Ovary (tissue), 3 donors: ENCODE results near the gene TMEM184A.

ENCODE experiments used
- CTCF ChIP-seq, 3 donors: fragments of 450-650 bp in 2 of 3; fragments of 200-600 bp in 1 of 3; IDR thresholded peaks; one replicate each; pipeline versions ENCODE4 v1.5.1 to v1.8.0; 2016 to 2022; ENCODE audit warnings: antibody characterized with exemption in 3 of 3, mild to moderate bottlenecking in 1 of 3
- POLR2A ChIP-seq: fragments of 450-650 bp; IDR thresholded peaks from one replicate; pipeline ENCODE4 v1.6.1; 2017; ENCODE audit warnings: antibody characterized with exemption, mild to moderate bottlenecking, moderate library complexity
- donor health status: DM: no; HTN: no; CAD: no.

- no peak for TF ChIP-seq CTCF (IDR thresholded peaks at IDR 0.05)
- TF ChIP-seq POLR2A, result no peak
These were observed 60.3 kb downstream of the TMEM184A start for GRCh38 chr7:1495564-1496242.
